Measurements from ENCODE around the gene BRD7.

BRD7 gene

DNA sequence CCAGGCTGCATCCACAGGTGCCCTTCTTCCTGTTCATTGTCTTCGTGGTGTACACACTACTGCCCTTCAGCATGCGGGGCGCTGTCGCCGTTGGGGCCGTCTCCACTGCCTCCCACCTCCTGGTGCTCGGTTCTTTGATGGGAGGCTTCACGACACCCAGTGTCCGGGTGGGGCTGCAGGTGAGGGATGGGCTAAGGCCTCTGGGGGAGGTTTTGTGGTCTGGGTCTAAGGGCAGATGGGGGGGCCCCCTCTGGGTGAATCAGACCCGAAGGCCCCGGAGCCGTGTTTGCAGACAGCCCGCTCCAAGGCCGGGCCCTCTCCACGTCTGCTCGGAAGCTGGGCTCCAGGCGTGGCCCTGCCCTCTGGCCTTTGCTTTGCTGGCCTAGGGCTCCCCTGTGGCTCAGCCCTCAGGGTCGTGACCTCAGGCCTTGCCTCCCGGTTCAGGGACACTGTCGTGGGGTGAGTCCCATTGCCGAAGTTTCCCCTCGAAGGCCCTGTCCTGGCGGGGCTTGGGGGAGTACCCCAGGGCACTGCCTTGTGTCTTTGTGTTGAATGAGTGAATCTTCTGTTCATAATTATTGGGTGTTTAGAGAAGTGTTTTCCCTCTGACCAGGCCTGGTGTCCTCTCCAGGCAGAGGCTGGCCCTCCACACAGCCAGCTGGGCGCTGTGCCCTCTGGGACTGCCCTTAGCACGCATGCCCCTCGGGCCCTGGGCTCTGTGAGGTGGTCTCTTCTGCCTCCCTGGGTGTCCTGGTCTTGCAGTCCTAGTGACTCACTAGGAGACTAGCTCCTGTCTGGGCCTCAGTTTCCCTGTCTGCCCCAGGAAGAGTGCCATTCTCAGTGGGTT lies 76.8 kb downstream of the BRD7 start:
- DNase-seq (ENCODE audit: low read depth in 2 of 2), result no peak

DNA sequence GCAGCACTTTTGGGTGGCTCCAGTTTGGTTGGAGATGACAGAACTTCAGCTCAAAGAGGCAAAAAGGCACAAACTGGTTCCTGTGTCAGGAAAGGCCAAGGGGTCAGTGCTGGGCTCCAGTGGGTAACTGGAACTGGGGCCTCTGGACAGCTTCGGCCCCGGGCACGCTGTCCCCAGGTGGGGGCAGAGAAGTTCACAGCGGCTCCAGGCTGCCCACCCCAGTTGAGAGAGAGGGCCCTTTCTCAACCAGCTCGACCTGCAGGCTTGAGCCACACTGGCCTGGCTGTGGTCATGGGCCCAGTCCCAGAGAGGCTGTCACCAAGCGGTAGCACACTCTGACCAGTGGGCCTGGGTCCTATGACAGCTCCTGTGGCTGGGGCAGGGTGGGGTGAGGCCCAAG lies 77.9 kb downstream of the BRD7 start:
- DNase-seq (ENCODE audit: low read depth in 2 of 2), result no peak

DNA sequence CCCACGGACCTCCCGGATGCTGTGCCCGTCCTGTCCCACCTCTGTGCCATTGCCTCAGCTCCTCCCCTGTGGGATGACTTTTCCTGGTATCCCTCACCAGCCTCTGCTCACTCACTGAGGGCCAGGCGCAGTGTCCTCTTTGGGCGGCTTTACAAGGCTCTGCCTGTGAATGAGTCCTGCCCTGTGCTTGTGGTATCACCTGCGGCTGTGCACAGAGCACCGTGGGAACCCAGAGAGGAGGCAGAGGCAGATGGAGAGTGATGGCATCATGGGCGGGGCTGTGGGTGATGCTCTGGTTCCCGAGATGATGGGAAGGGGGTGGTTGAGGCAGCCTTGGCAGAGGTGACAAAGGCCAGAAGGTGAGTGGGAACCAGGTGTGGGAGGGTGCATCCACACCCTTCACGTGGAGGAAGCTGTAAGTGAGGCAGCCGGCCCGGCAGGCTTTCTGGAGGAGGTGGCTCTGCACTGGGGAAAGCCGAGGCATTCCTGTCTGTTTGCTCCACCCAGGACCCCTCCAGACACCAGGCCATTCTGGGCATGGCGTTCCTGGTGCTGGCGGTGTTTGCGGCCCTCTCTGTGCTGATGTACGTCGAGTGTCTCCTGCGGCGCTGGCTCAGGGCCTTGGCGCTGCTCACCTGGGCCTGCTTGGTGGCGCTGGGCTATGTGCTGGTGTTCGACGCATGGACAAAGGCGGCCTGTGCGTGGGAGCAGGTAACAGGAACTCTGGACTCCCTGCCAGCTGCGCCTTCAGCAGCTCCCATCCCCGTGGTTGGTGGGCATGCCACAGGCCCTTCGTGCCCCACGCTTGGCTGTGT lies 78.6 kb downstream of the BRD7 start:
- no peak for DNase-seq (ENCODE audit: low read depth in 2 of 2)

DNA sequence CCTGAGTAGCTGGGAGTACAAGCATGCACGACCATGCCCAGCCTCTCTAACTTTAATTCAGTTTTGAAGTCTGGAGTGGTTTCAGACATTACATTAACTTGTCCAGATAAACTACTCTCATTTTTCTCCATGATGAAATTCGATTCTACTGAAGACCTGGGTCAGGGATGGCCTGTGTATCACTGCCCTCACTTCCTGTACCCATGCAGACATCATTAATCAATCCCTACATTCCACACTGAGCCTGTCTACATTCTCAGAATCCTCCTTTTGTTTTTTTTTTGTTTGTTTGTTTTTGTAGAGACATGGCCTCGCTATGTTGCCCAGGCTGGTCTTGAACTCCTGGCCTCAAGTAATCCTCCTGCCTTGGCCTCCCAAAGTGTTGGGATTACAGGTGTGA lies 79.9 kb downstream of the BRD7 start:
- no peak for DNase-seq (ENCODE audit: low read depth in 2 of 2)

DNA sequence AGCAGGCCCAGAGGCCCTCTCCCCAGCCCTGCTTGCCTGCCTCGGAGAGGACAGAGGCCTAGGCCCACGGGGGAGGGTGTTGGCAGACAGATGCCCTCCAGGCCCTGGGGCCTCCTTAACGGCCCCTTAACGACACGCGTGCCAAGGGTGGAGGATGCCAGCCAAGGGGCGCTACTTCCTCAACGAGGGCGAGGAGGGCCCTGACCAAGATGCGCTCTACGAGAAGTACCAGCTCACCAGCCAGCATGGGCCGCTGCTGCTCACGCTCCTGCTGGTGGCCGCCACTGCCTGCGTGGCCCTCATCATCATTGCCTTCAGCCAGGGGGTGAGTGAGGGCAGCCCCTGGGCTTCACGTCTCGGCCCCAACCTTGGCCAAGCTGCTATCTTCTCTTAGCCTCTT lies 80.8 kb downstream of the BRD7 start:
- no peak for DNase-seq (ENCODE audit: low read depth in 2 of 2)

DNA sequence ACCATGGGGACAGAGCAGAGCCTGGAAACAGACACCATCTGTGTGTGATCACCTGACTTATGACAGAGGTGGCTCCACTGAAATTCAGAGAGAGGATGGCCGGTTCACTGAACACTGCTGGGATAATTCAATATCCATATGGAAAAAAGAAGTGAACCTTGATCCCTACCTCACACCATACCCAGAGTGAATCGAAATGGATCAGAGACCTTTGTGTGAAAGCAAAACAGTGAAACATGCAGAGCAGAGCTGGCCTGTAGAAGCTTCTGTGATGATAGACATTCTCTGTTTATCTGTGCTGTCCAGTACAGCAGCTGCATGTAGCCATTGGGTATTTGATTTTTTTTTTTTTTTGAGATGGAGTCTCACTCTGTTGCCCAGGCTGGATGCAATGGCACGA lies 82.1 kb downstream of the BRD7 start:
- DNase-seq (ENCODE audit: low read depth in 2 of 2), result no peak

DNA sequence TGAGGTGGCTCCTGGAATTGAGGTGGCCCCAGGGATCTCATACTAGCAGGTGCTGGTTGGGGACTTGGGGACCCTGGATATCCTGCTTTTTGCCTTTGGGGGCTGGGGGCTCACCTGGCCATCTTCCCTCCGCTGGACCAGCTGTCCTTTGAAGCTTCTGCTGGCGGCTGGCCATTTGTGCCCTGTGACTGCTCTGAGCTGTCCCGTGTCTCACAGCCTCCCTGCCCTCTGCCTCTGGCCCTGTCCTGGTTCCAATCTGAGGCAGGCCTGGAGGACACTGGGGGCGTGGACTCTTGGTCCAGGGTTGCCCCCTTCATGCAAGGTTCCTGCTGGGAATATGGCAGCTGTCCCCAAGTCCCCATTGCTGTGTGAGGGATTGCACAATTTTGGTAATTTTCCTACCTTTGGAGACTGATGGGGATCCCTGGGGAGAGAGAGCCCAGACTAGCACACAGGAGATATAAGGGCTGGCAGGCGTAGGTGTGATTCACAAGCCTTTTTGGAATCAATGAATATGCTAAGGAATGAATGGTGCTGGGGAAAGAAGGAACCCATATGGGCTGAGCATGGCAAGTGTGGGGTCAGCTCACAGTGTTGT lies 83.3 kb downstream of the BRD7 start:
- no peak for DNase-seq (ENCODE audit: low read depth in 2 of 2)

DNA sequence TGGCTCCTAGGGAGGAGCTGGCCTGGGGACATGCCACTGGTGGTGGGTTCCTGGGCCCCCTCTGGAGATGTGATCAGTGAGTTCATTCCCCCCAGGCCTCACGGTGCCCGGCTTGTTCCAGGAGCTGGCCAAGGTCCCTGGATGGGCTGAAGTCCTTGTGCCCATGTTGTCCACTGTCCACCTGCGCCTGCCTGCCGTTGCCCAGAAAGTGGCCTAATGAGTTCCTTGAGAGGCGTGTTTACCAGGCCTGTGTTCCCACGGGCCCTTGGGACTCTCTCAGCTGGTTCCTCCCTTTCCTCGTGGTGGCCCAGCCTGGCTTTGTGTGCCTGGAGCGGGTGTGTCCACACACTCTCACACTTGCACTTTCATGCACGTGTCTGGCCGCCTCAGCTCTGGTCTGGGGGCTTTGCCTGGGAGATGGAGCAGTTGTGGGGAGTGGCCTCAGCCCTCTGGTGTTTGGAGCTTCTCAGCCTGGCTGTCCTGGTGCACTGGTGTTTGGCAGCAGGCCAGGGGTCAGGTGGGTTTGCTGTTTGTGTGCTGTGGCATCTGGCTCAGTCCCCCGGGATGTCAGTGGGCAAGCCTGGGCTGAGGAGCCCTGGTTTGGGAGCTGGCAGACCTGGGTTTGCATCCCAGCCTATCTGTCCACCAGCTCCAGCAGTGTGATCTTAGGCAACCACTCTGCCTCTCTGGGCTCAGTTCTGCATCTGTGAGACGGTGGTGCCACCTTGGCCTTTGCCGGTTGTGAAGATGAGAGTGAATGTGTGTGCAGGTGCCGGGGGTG lies 84.5 kb downstream of the BRD7 start:
- DNase-seq (ENCODE audit: low read depth in 2 of 2), result no peak

DNA sequence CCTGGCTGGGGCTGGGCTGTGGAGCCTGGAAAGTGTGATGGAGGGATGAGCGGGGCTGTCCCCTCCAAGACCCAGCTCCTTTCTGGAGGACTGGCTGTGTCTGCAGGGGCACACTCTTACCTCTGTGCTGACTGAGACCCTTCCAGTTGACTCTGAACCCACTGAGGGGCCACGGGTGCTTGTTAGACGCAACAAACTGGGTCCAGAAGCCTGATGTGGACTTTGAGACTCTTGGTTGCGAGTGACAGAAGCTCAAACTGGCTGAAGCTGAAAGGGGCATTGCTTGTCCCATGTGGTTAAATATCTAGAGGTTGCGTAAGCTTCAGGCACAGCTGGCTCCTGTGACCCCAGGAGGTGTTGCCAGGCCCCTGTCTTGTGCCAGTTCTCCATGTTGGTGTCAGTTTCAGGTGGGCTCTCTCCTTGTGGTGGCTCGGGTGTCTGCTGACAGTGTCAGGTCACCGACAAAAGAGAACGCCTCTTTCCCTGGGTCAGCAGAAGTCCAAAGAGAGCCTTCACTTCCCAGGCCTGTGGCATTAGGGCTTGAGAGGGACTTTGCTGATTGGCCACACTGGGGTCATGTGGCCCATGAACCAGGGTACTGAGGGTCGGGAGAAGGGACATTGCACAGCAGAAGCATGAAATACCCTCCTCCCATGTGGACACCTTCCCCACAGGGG lies 85.7 kb downstream of the BRD7 start:
- no peak for DNase-seq (ENCODE audit: low read depth in 2 of 2)

DNA sequence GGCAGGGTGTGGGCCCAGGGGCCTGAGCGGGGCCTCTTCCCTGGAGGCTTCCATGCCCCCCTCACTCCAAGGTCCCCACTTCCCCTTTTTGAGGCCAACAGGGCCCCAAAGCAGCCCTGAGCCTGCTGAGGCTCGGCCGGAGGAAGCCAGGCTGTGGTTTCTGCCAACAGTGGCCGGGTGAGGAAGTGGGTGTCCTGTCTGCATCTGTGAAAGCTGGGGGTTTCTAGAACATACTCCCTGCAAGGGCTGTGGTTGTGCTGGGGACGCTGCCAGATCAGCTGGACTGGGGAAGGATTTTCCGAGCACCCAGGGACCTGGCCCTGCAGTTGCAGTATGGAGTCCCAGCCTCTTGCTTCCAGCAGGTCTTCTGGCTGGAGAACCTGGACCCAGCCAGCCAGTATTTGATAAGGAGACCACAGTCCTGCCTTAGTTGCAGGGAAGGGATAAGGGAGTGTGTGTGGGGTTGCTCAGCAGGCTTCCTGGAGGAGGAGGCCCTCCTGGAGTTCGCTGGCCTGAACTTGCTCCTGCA lies 86.7 kb downstream of the BRD7 start:
- no peak for DNase-seq (ENCODE audit: low read depth in 2 of 2)

DNA sequence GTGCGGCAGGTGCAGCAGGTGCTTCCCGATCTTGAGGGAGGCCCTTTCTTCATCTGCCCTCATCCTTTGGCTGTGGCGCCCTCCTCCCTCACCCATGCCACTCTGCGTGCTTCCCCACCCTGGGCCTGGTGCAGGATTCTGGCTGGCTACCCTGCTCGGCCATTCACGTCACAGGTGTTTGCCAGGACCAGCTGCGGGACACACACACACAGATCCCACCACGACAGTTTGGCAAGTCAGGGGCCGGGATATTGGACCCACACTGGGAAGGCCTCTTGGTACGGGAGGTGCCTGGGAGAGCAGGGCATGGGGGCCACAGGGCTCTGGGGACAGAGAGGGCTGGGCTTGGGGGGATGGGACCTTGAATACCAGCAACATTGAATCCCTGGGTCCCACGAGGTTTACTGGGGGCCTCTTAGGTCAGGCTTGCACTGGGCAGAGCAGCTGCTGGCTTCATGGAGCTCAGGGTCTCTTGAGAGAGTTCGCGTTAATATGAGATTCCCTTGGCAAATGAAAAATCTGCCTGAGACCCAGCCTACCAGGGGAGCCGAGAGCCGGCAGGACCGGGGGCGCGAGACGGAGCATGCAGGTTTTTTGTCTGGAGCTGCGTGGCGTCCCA lies 87.3 kb downstream of the BRD7 start:
- DNase-seq (ENCODE audit: low read depth in 2 of 2), result no peak

DNA sequence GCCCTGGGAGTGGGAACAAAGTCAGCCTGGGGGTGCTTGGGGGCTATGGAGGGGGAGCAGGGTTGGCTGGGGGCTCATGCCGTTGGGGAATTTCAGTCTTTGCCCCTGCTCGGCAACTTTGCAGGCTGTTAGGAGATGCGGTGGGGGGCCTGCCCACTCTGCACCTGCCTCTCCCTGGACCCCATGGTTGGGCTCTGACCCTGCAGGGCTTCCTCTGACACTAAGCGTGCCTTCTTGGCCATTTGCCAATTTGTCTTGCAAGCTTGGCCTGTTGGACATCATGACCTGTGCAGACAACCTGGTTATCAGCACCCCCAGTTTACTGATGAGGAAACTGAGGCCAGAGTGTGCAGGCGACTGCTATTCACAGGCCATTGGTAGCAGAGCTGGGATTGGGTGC lies 87.9 kb downstream of the BRD7 start:
- no peak for DNase-seq (ENCODE audit: low read depth in 2 of 2)

DNA sequence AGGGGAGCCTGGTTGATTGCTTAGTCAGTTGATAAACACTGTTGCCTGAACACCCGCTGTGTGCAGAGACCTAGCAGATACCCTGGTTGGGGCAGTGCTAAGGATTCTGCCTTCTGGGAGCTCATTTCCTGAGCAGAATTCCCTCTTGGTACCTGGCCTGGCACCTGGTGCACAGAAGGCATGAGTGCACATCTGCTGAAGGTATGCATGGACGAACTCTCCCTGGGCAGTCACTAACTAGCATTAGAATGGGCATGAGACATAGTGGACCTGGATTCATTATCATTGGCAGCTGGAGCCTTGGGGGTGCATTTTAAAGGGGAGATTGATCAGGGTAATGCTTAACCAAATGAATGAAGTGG lies 89.3 kb downstream of the BRD7 start:
- DNase-seq (ENCODE audit: low read depth in 2 of 2), result no peak

DNA sequence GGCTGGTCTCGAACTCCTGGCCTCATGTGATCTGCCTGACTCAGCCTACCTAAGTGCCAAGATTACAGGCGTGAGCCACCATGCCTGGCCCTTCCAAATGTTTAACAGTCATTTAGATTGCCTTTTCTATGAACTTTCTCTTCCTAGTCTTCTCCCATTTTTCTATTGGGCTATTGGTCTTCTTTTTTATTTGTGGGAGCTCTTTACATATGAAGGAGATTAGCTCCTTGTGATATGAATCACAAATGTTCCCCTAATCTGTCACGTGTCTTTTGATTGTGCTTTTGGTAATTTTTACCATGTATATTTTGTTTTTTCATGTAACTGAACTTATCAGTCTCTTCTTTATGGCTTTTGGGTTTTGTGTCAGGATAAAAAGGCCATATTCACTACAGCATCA lies 90.5 kb downstream of the BRD7 start:
- no peak for DNase-seq (ENCODE audit: low read depth in 2 of 2)

DNA sequence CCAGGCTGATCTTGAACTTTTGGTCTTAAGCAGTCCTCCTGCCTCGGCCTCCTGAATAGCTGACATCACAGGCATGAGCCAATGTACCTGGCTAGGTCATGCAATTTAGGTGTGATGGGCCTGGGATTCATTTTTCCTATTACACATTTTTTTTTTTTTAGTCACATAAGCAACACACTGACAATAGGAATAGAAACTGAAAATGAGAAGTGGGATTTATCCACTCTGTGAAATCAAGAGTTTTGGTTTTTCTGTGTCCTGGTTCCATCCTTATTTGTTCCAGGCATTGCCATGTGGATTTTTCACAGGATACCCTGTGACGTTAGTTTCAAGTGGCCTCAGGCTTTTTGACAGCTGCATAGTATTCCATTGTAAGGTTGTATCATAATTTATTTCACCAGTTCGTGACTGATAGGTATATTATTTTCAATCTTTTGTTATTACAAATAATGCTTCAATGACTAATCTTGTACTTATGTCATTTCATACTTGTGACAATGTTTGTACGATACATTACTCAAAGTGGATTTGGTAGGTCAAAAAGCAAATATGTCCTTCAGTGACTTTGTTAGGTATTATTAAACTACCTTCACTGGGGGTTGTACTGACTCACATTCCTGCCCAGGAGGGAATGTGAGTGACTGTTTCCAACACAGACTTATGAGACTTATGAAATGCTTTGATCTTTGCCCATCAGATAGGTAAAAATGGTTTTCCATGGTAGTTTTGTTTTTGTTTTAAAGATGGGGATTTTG lies 91.8 kb downstream of the BRD7 start:
- DNase-seq (ENCODE audit: low read depth in 2 of 2), result no peak

DNA sequence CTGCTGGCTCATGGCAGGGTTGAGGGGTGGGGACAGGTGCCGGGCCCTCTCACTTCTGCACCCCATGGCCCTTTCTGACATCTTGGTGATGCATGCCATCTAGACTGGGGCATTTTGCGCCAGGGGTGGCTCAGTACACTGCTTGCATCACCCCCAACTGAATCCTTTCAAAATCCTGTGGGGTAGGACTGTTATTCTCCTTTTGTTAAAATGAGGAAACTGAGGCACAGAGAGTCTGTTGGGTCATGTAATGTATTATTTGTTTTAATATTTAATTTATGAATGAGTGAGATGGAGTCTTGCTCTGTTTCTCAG lies 92.5 kb downstream of the BRD7 start:
- no peak for DNase-seq (ENCODE audit: low read depth in 2 of 2)

DNA sequence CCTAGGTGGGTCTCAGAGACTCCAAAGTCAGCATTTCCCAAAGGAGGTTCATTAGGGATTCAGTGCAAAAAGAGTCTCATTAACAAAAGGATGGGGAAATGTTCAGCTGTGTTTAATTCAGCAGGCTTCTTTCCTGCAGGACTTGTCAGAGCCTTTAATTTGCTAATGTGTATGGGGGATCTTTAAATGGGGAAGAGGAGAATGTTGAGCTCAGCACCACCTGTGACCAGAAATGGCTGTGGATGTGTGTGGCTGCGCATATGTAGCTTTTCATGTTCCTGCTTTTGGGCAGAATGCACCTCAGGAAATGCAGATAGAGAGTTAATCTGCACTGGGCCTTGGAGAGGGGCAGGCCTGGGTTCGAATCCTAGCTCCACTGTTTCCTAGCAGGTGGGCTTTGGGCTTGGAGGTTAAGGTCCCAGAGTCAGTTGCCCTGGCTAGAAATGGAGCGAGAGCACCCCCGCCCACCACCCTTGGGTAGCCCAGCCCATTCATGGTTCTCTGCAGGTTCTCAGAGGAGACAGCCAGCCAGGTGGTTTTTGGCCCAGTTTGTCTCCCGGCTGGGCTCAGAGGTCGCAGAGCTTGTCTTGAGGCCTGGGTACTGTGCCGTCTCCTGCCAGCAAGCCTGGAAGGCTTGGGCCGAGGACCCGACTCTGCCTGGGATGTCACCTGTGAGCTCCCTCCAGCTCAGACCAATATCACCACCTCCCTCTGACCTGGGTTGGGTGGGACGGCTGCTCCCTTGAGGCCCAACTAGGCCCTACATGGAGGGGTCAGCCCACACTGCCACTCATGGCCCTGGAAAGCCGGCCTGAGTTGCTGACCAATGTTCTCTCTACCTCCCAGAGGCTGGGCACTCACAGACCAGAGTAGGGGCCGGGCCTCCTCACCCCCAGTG lies 93.1 kb downstream of the BRD7 start:
- DNase-seq (ENCODE audit: low read depth in 2 of 2), result no peak

DNA sequence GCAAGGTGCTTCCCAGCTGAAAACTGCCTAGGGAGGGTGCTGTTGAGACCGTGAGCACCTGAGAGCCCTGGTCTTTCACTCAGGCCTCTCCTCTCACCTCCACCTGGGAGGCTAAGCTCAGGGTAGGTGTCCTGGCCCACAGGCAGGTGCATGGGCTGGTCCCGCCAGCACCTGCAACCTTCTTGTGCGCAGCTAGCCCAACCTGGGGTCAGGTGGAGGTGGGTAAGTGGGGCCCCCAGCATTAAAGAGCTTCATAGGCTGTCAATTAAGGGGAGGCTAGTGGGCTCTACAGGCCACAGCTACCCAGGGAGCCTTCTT lies 93.7 kb downstream of the BRD7 start:
- DNase-seq (ENCODE audit: low read depth in 2 of 2), result no peak

DNA sequence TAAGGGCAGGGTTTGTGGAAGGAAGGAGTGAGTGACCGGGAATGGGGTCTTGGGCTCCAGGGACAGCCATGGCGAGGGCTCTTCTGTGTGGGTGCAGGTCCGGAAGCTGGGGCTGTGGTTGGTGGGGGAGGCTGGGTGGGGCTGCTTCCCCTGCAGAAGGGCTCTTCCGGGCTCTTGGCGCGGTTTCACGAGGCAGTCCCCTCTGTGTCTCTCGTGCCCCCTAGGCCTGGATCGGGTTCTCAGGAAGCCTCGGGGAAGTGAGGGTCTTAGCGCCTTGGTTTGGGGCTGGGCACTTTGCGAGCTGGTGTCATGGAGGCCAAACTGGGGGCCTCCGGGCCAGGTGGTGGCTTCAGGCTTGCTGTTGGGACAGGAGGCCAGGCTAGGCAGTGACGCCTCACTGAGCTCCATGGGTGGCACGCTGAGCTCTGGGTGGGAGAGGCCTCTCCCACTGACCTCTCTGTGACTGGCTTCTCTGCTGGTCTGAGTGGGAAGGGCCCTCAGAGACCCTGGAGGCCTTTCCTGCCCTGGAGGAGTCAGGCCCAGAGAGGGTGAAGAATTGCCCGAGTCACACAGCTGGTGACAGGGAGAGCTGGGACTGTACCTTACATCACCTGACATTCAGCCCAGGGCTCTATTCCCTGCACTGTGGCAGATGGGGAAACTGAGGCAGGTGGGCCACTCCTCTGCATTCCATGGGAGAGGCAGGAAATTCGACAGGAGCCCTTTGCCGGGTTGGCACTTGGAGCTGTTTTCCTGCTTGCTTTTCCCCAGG lies 94.3 kb downstream of the BRD7 start:
- DNase-seq (ENCODE audit: low read depth in 2 of 2), result no peak
